Measurements from ENCODE around the gene KLHDC8A. TPM values are rescaled to one million over a fixed set of nuclear protein-coding genes. Genes with fewer than 3 reads are reported as not detected.

KLHDC8A gene
- polyA plus RNA-seq, 1 donor (not counting 4 experiments of a cell fraction or from before 2014, with no cell fraction given) = not detected

GRCh38 chr1:205291596-205291995 is 65.1 kb downstream of the KLHDC8A start:
- Histone ChIP-seq H3K36me3 (ENCODE audit: control insufficient read depth in 2 of 2, extremely low read depth in 1 of 2, insufficient read depth in 2 of 2, low read length in 2 of 2) (no peaks in the 10 kb centered on the region), H3K9me3 (ENCODE audit: control insufficient read depth, low read depth, low read length) (no peaks in the 10 kb centered on the region), H2AFZ (ENCODE audit: control insufficient read depth, low read length) (no peak overlapping the region), H3K9me1 (ENCODE audit: control insufficient read depth, extremely low read depth, insufficient read depth, low read length) (no peaks in the 10 kb centered on the region), H3K4me3 (ENCODE audit: control insufficient read depth in 2 of 3, extremely low read depth in 1 of 3, insufficient read depth in 2 of 3, low read depth in 1 of 3, low read length in 3 of 3) (no peak overlapping the region), H3K27ac (ENCODE audit: control insufficient read depth, insufficient read depth, low read length) (no peak overlapping the region), H3K79me2 (ENCODE audit: control insufficient read depth, insufficient read depth, low read length) (no peaks in the 10 kb centered on the region), H4K20me1 (ENCODE audit: control insufficient read depth, extremely low read depth, insufficient read depth, low read length) (no peaks in the 10 kb centered on the region), H3K4me2 (ENCODE audit: control insufficient read depth, extremely low read depth, insufficient read depth, low read depth, low read length) (no peak overlapping the region), H3K9ac (ENCODE audit: control insufficient read depth, extremely low read depth, insufficient read depth, low read length) (no peak overlapping the region), H3K27me3 (ENCODE audit: control insufficient read depth, extremely low read depth, insufficient read depth, low read length) (no peaks in the 10 kb centered on the region), H3K4me1 (ENCODE audit: control insufficient read depth, extremely low read depth, insufficient read depth, low read length) (peaks cover 53% of the 10 kb centered on the region)
- dilution Hi-C loops (cut with MboI; ENCODE audit: extremely low pct_ligation_motif_present, low sequenced_read_pairs) = no loop called here
- no peak for TF ChIP-seq CTCF (optimal IDR thresholded peaks at IDR 0.05 in 1 of 3, IDR thresholded peaks at IDR 0.05 in 1 of 3, conservative IDR thresholded peaks at IDR 0.05 in 1 of 3; ENCODE audit: extremely low read depth in 1 of 3, insufficient read depth in 2 of 3, low read length in 3 of 3)
- no peak for TF ChIP-seq EZH2 (IDR thresholded peaks at IDR 0.05; ENCODE audit: low read length)
- FAIRE-seq (no peak), DNase-seq (ENCODE audit: low read depth, low spot score) (no peak)

GRCh38 chr1:205287767-205288559 is 68.8 kb downstream of the KLHDC8A start:
- Histone ChIP-seq H3K27me3 (ENCODE audit: control insufficient read depth, extremely low read depth, insufficient read depth, low read length) (no peaks in the 10 kb centered on the region), H3K36me3 (ENCODE audit: control insufficient read depth in 2 of 2, extremely low read depth in 1 of 2, insufficient read depth in 2 of 2, low read length in 2 of 2) (no peaks in the 10 kb centered on the region), H3K4me1 (ENCODE audit: control insufficient read depth, extremely low read depth, insufficient read depth, low read length) (peaks cover 52% of the 10 kb centered on the region), H3K9ac (ENCODE audit: control insufficient read depth, extremely low read depth, insufficient read depth, low read length) (no peak overlapping the region), H3K4me2 (ENCODE audit: control insufficient read depth, extremely low read depth, insufficient read depth, low read depth, low read length) (no peak overlapping the region), H3K27ac (ENCODE audit: control insufficient read depth, insufficient read depth, low read length) (no peak overlapping the region), H3K4me3 (ENCODE audit: control insufficient read depth in 2 of 3, extremely low read depth in 1 of 3, insufficient read depth in 2 of 3, low read depth in 1 of 3, low read length in 3 of 3) (no peak overlapping the region), H2AFZ (ENCODE audit: control insufficient read depth, low read length) (no peak overlapping the region), H4K20me1 (ENCODE audit: control insufficient read depth, extremely low read depth, insufficient read depth, low read length) (no peaks in the 10 kb centered on the region), H3K9me1 (ENCODE audit: control insufficient read depth, extremely low read depth, insufficient read depth, low read length) (no peaks in the 10 kb centered on the region), H3K79me2 (ENCODE audit: control insufficient read depth, insufficient read depth, low read length) (no peaks in the 10 kb centered on the region), H3K9me3 (ENCODE audit: control insufficient read depth, low read depth, low read length) (no peaks in the 10 kb centered on the region)
- DNase-seq (ENCODE audit: low read depth, low spot score) (no peak), FAIRE-seq (no peak)
- dilution Hi-C loops (cut with MboI; ENCODE audit: extremely low pct_ligation_motif_present, low sequenced_read_pairs) = no loop called here
- TF ChIP-seq EZH2 (IDR thresholded peaks at IDR 0.05; ENCODE audit: low read length) (no peak), CTCF (optimal IDR thresholded peaks at IDR 0.05 in 1 of 3, IDR thresholded peaks at IDR 0.05 in 1 of 3, conservative IDR thresholded peaks at IDR 0.05 in 1 of 3; ENCODE audit: extremely low read depth in 1 of 3, insufficient read depth in 2 of 3, low read length in 3 of 3) (no peak)

Data from keratinocyte (primary cell).